Stimulated activated CD8-positive, alpha-beta memory T cell treated with anti-CD3 and anti-CD28 coated beads, Interleukin-12 subunit alpha, Interleukin-12 subunit beta, amount 100 ng/mL, for 1 hour (primary cell): ENCODE results near the gene MYCBP.
A peak's percentile ranks its signal among the peaks of the same experiment; 100 is the strongest.
"Not testable (repeated sequence)": the region's sequence is repeated elsewhere in the genome, so short reads cannot be mapped to it uniquely, and the experiment has no call there.

ENCODE experiments used
- DNase-seq: peaks from one replicate; pipeline ENCODE4 v3.0.0-alpha.2; 2020; ENCODE audit warnings: low read depth

MYCBP gene

DNA sequence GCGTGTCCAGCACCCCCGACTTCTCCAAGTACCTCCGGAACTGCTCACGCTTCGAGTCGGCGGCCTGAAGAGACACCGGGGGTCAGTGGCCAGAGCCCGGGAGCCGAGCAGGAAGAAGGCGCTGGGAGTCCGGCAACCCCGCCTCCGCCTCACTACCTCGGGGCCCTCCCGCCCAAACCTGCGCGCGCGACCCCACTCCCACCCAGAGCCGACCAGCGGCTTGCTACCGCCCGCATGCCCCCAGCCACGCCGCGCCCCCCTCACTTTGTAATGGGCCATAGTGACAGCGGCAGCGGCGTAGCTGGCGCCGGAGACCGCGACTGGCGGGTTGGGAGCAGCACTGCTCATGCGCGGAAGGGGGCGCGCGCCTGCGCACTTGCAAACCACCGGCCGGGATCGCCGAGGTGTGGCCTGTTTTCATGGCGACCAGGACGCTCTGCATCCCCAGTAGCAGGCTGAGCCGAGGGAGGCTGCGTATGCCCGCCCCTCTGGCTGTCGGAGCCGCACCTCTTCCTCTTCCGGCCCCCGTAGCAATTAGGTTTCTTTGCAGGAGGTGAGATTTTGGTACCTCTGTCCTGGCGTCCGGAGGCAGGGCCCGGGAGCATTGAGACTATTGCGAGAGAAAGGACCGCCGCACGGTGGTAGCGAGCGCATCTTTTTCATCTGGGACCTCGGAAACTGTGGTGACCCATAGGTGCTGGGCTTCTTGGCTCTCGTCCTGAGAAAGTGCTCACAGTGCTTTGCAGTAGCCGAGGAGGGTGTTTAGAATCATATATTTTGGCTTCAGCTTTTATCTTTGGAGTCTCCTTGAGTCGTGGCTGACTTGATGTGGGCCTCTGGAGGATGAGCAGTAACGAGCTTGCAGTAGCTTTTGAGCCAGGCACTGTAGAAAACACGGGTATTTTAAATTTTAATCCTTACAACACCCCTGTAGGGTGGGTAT, at the start of gene MYCBP:
Gene MYCBP, minus strand, starts transcription at position 322 of the 943 bp plus-strand sequence. Its CDS starts 43 bp downstream, at position 279.
- peak; percentile 93 for DNase-seq

GRCh38 chr1:38919130-38919529, 46.0 kb upstream of the MYCBP start:
- no peak for DNase-seq

DNA sequence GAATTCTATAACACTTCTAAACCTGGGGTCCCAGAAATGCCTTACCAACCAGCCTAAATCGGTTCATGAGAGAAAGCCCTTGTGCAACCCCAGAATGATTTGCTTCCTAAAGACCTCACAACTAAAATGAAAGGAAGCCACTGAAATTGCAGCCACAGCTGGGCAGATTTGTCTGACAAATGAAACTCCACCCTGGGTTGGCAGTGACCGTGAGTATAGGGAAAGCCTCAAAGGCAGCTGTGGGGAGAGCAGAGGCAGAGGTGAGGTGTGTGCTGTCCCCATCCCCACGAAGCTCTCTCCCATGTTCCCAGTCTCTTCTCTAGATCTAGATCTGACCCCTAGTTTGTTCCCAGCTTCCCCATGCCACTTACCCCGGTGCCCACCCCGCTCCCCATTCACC, 45.4 kb upstream of the MYCBP start:
- no peak for DNase-seq

DNA sequence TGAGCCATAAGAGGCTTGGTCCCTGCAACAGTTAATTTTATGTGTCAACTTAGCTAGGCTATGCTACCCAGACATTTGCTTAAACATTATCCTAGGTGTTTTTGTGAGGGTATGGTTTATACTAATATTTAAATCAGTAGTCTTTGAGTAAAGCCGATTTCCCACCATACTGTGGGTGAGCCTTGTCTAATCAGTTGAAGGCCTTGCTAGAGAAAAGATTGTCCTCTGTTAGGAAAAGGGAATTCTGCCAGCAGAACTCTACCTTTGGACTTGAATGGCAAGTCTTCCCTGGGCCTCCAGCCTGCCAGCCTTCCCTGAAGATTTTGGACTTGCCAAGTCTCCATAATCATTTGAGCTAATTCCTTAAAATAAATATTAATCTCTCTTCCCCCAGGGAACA, 44.6 kb upstream of the MYCBP start:
- no peak for DNase-seq

- no peak for DNase-seq
Observed at GRCh38 chr1:38917337-38917736, 44.2 kb upstream of the MYCBP start.

DNA sequence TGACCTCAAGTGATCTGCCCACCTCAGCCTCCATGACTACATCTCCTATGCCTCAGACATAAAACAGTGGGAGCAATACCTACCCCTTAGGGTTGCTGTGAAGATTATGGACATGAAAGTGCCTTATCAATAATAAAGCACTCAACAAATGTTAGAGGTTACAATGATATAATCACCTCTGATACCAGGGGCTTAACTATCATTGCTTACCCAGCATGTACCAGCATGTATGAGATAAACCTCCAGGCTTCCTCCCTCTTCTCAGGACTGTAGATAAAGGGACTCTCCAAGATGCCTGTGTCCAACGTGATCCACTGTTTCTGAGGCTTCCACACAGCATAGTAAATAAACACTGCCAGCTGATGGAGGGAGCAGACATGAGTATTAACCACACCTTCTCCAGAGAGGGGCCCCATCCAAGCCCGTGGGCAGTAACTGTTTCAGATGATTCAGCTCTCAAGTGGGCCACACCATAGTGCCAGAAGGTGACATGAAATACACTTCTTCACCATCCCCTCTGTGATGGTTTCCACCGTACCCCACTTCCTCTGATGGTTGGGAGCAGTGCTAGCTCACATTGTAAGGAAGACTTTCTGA, 42.3 kb upstream of the MYCBP start:
- DNase-seq, result no peak

- DNase-seq, result not testable (repeated sequence)
Observed at GRCh38 chr1:38914908-38915307, 41.8 kb upstream of the MYCBP start.

- no peak for DNase-seq
Observed at GRCh38 chr1:38908821-38909220, 35.7 kb upstream of the MYCBP start.

GRCh38 chr1:38905985-38906384, 32.8 kb upstream of the MYCBP start:
- no peak for DNase-seq

- no peak for DNase-seq
Observed at GRCh38 chr1:38899560-38899959, 26.4 kb upstream of the MYCBP start.

- DNase-seq, result no peak
Observed at GRCh38 chr1:38898653-38899230, 25.6 kb upstream of the MYCBP start.

- DNase-seq, result no peak
Observed at GRCh38 chr1:38896169-38896568, 23.0 kb upstream of the MYCBP start.

- no peak for DNase-seq
Observed at GRCh38 chr1:38892976-38893375, 19.8 kb upstream of the MYCBP start.

GRCh38 chr1:38891753-38892152, 18.6 kb upstream of the MYCBP start:
- DNase-seq, result no peak

DNA sequence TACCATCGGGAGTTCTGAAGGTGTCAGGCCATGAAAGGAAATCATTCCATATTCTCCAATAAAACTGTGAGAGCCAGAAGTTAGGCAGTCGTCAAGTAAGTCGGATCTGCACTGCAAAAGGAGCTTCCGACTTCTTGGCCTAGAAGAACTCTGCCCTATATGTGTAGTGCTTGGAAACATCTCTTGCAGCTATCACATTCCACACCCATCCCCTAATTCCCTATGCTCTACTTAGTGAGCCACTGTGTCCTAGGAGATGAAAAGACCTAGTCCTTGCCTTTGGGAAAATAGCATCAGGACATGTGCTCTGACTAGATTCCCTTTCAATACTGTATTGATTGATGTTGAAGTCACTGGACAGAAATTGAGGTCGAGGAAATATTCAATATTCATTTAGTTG, 16.4 kb upstream of the MYCBP start:
- DNase-seq, result no peak

- DNase-seq, result no peak
Observed at GRCh38 chr1:38888423-38889333, 15.5 kb upstream of the MYCBP start.

- DNase-seq, result no peak
Observed at GRCh38 chr1:38885092-38885491, 11.9 kb upstream of the MYCBP start.

- no peak for DNase-seq
Observed at GRCh38 chr1:38881487-38881886, 8.3 kb upstream of the MYCBP start, which contains the start of gene GJA9. Gene GJA9, minus strand, starts transcription at chr1:38881587. Its CDS starts 5,489 bp downstream, at chr1:38876098.

GRCh38 chr1:38875811-38876210, 2.7 kb upstream of the MYCBP start:
- DNase-seq, result no peak

DNA sequence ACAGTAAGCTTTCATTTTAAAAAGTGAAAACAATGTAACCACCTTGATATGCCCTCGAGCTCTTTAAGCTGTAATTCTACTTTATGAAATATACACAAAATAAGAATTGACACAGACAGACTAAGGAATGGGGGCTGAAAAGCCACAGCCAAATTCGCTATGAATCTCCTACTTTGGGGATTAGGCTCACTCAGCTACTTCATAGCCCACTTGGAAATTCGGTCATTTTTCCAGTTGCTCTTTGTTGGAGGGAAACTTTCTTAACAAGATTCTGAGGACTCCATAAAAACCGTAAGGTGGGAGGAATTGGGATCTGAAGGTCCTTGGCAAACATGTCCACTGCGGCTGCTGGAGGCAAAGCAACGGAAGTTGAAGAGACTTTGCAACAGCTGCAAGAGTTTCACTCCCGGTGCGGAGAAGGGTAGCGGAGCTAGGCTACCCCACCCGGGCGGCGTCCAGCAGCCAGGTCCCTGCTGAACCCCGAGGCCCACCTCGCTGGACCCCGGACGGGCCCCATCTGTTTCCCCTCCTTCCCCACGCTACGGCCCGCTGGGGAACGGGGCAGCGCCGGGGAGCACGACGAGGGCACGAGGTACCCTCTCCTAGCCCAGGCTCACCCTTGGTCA, 634 bp downstream of the MYCBP start:
- peak; percentile 5 for DNase-seq

DNA sequence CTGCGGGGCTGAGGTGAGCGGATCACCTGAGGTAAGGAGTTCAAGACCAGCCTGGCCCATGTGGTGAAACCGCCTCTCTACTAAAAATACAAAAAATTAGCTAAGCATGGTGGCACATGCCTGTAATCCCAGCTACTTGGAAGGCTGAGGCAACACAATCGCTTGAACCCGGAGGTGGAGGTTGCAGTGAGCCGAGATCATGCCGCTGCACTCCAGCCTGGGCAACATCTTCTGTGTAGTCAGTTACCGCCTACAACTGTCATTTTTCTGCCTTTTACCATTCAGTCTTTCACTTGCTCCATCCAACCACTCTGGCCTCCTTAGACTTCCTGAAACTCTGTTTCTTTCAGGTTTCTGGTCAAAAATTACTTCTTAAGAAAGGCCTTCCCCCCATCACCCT, 2.2 kb downstream of the MYCBP start:
- DNase-seq, result no peak
